GM21619 (cell line): ENCODE data around the gene CHURC1.

Source experiments
- ATAC-seq: cut with Tn5 transposase; IDR thresholded peaks from one replicate; pipeline ENCODE4 v1.9.1; 2021; ENCODE audit not compliant: unreplicated experiment

Gene CHURC1

GRCh38 chr14:64914237-64915028, at the start of gene CHURC1:
Gene CHURC1 (plus strand): TSS chr14:64914455. CDS start chr14:64914496, 41 bp downstream.
- ATAC-seq: peak; percentile 99

- no peak for ATAC-seq
Measured at GRCh38 chr14:64865109-64865508, 49.1 kb upstream of the CHURC1 start.

GRCh38 chr14:64865992-64866391, 48.3 kb upstream of the CHURC1 start:
- no peak for ATAC-seq

- ATAC-seq: no peak
Measured at GRCh38 chr14:64867182-64867581, 47.1 kb upstream of the CHURC1 start.

- no peak for ATAC-seq
Measured at GRCh38 chr14:64868379-64868778, 45.9 kb upstream of the CHURC1 start.

GRCh38 chr14:64868841-64869240, 45.4 kb upstream of the CHURC1 start:
- ATAC-seq: no peak

- ATAC-seq: no peak
Measured at GRCh38 chr14:64870160-64870559, 44.1 kb upstream of the CHURC1 start.

GRCh38 chr14:64871344-64871743, 42.9 kb upstream of the CHURC1 start:
- no peak for ATAC-seq

GRCh38 chr14:64873506-64874219, 40.6 kb upstream of the CHURC1 start:
- ATAC-seq: no peak

GRCh38 chr14:64875350-64875749, 38.9 kb upstream of the CHURC1 start:
- no peak for ATAC-seq

GRCh38 chr14:64877846-64878245, 36.4 kb upstream of the CHURC1 start:
- no peak for ATAC-seq

- ATAC-seq: no peak
Measured at GRCh38 chr14:64878837-64879634, 35.2 kb upstream of the CHURC1 start.

GRCh38 chr14:64879635-64880220, 34.5 kb upstream of the CHURC1 start, which contains the start of gene SPTB:
Gene SPTB (minus strand): TSS chr14:64879907. CDS start chr14:64823094, 56,813 bp downstream.
- no peak for ATAC-seq

- ATAC-seq: no peak
Measured at GRCh38 chr14:64880221-64881121, 33.8 kb upstream of the CHURC1 start.

- ATAC-seq: no peak
Measured at GRCh38 chr14:64885559-64885958, 28.7 kb upstream of the CHURC1 start.

- ATAC-seq: no peak
Measured at GRCh38 chr14:64889352-64889751, 24.9 kb upstream of the CHURC1 start.

GRCh38 chr14:64891173-64891838, 22.9 kb upstream of the CHURC1 start:
- no peak for ATAC-seq

- no peak for ATAC-seq
Measured at GRCh38 chr14:64891839-64892375, 22.3 kb upstream of the CHURC1 start.

- no peak for ATAC-seq
Measured at GRCh38 chr14:64899958-64900357, 14.3 kb upstream of the CHURC1 start.
